A549 (cell line): Measurements from ENCODE around the gene IL17A. TPM values are rescaled to one million over a fixed set of nuclear protein-coding genes. Genes with fewer than 3 reads are reported as not detected.
"Not testable (repeated sequence)": the region's sequence is repeated elsewhere in the genome, so short reads cannot be mapped to it uniquely, and the experiment has no call there.

Experiments used
- ATAC-seq, 2 experiments: fragments of 200-7000 bp in 1 of 2; fragments of >200 bp in 1 of 2; cut with Nextera tagmentation in 1 of 2; cut with Tn5 transposase in 1 of 2; 3 replicates each; pipeline versions ENCODE4 v1.8.0 to v1.9.1; 2018 to 2020; ENCODE audit warnings: mild to moderate bottlenecking in 1 of 2, moderate library complexity in 1 of 2
- CTCF ChIA-PET: fragments of 300-600 bp; sonication (Branson Sonifier 250); formaldehyde crosslinking; extraction: SDS; loops from one replicate; lab custom pipeline; 2021; ENCODE audit warnings: antibody characterized with exemption, inconsistent platforms; lab: Yijun Ruan, JAX
- POLR2A ChIA-PET: fragments of 350-600 bp; formaldehyde crosslinking; extraction: SDS; loops from one replicate; lab custom pipeline; 2021; ENCODE audit warnings: antibody characterized with exemption, inconsistent platforms; lab: Yijun Ruan, JAX
- DNase-seq, 2 experiments: peaks; one replicate each; pipeline versions ENCODE4 v3.0.0 to v3.0.0-alpha.2; 2011 to 2016; ENCODE audit warnings: low read depth in 1 of 2, low spot score in 1 of 2
- FAIRE-seq: peaks from 2 replicates; lab custom pipeline; 2011; peaks lifted over from hg19 to GRCh38; lab: Jason Lieb, UNC
- H3K27ac ChIP-seq, 2 experiments: fragments of >200 bp; sonication (Bioruptor Twin); formaldehyde crosslinking; 3 replicates each; pipeline ENCODE4 v1.5.1; 2016 to 2017
- H3K4me1 ChIP-seq: fragments of >200 bp; sonication (Bioruptor Twin); formaldehyde crosslinking; 3 replicates; pipeline ENCODE4 v1.6.1; 2016
- H3K4me2 ChIP-seq: fragments of >200 bp; sonication (Bioruptor Twin); formaldehyde crosslinking; 3 replicates; pipeline ENCODE4 v1.6.1; 2016
- H3K4me3 ChIP-seq: fragments of >200 bp; sonication (Bioruptor Twin); formaldehyde crosslinking; 3 replicates; pipeline ENCODE4 v1.5.1; 2016
- H3K9me3 ChIP-seq: fragments of >200 bp; sonication (Bioruptor Twin); formaldehyde crosslinking; 3 replicates; pipeline ENCODE4 v1.6.1; 2016
- ATOH8 ChIP-seq: fragments of 250-450 bp; sonication (Bioruptor Pico); IDR thresholded peaks from 2 replicates; pipeline ENCODE4 v1.5.0; 2020; ENCODE audit warnings: low read depth, mild to moderate bottlenecking, moderate library complexity
- EHF ChIP-seq: fragments of 250-450 bp; sonication (Bioruptor Pico); IDR thresholded peaks from 2 replicates; pipeline ENCODE4 v1.5.0; 2020; ENCODE audit warnings: mild to moderate bottlenecking
- EP300 ChIP-seq, 2 experiments: fragments of >200 bp; sonication (Bioruptor Twin); formaldehyde crosslinking; IDR thresholded peaks; 2 replicates in 1 of 2; 3 replicates in 1 of 2; pipeline ENCODE4 v1.6.1; 2016 to 2017
- FOSB ChIP-seq: fragments of 250-450 bp; sonication (Bioruptor Pico); IDR thresholded peaks from 2 replicates; pipeline ENCODE4 v1.5.0; 2020; ENCODE audit warnings: mild to moderate bottlenecking, moderate library complexity
- FOSL2 ChIP-seq, 2 experiments: fragments of 450-650 bp in 1 of 2; fragments of >200 bp in 1 of 2; sonication (Bioruptor Twin) in 1 of 2; formaldehyde crosslinking; IDR thresholded peaks; 2 replicates each; pipeline versions ENCODE4 v1.5.0 to v1.6.1; 2016 to 2020; ENCODE audit warnings: mild to moderate bottlenecking in 1 of 2, moderate library complexity in 1 of 2
- JUN ChIP-seq, 2 experiments: fragments of >200 bp; sonication (Bioruptor Twin); formaldehyde crosslinking; IDR thresholded peaks; 2 replicates in 1 of 2; 3 replicates in 1 of 2; pipeline ENCODE4 v1.6.1; 2016 to 2017
- KDM5A ChIP-seq: fragments of 200-600 bp; sonication (generic); IDR thresholded peaks from 2 replicates; pipeline ENCODE4 v1.6.1; 2016; ENCODE audit warnings: antibody characterized with exemption, mild to moderate bottlenecking
- MAFK ChIP-seq: fragments of 450-650 bp; IDR thresholded peaks from 2 replicates; pipeline ENCODE4 v1.6.1; 2014; ENCODE audit not compliant: partially characterized antibody
- PHF8 ChIP-seq: fragments of 200-600 bp; sonication (generic); IDR thresholded peaks from 2 replicates; pipeline ENCODE4 v1.6.1; 2016; ENCODE audit warnings: low read depth, mild to moderate bottlenecking, antibody characterized with exemption, moderate library complexity, borderline replicate concordance
- RAD21 ChIP-seq, 2 experiments: fragments of >200 bp in 1 of 2; sonication (Bioruptor Twin) in 1 of 2; formaldehyde crosslinking in 1 of 2; IDR thresholded peaks in 1 of 2; conservative IDR thresholded peaks in 1 of 2; 2 replicates in 1 of 2; 3 replicates in 1 of 2; pipeline ENCODE4 v1.6.1; 2012 to 2018; ENCODE audit warnings: inconsistent platforms in 1 of 2
- RARB ChIP-seq: fragments of 250-450 bp; sonication (Bioruptor Pico); IDR thresholded peaks from 2 replicates; pipeline ENCODE4 v1.8.0; 2021; ENCODE audit warnings: mild to moderate bottlenecking, moderate library complexity
- RCOR1 ChIP-seq: fragments of 150-350 bp; IDR thresholded peaks from 2 replicates; pipeline ENCODE4 v1.6.1; 2014; ENCODE audit warnings: antibody characterized with exemption, low read length, low read depth
- RNF2 ChIP-seq: fragments of 200-600 bp; sonication (generic); IDR thresholded peaks from 2 replicates; pipeline ENCODE4 v1.6.1; 2016; ENCODE audit warnings: low read depth, mild to moderate bottlenecking, antibody characterized with exemption, moderate library complexity, borderline replicate concordance
- SREBF2 ChIP-seq: fragments of 450-650 bp; IDR thresholded peaks from 2 replicates; pipeline ENCODE4 v1.6.1; 2014; ENCODE audit warnings: mild to moderate bottlenecking, moderate library complexity
- ZFP36 ChIP-seq: fragments of 450-650 bp; IDR thresholded peaks from 2 replicates; pipeline ENCODE4 v1.6.1; 2014; ENCODE audit warnings: borderline replicate concordance; ENCODE audit not compliant: partially characterized antibody
- WGBS: methylation state at CpG from one replicate; pipeline ENCODE4 v1.1.6; 2017; ENCODE audit errors: missing lambda C conversion rate; 5-methylcytosine and 5-hydroxymethylcytosine counted together
- polyA plus RNA-seq, 4 experiments: library from polyadenylated mRNA; depleted of rRNA in 3 of 4; stranded (reverse); fragments of >200 nt; fragmentation: RNase III in 1 of 4; extraction: RNeasy Plus Mini Kit Qiagen cat#74134 plus additional on column Dnase treatment in 1 of 4; gene quantifications; 2 replicates in 3 of 4; 3 replicates in 1 of 4; pipeline ENCODE4 v1.2.3, GENCODE V29; 2011 to 2017
- TF ChIP-seq, protein P1 (sequence below): fragments of 200-600 bp; sonication (generic); IDR thresholded peaks from 2 replicates; pipeline ENCODE4 v1.6.1; 2016; ENCODE audit warnings: antibody characterized with exemption, mild to moderate bottlenecking, moderate library complexity
- TF ChIP-seq, protein P2 (sequence below): IDR thresholded peaks from 2 replicates; pipeline ENCODE4 v1.6.1; 2012; ENCODE audit warnings: low read depth, borderline replicate concordance

Gene IL17A
- polyA plus RNA-seq, 2 of the 4 experiments (the other 2 are of a cell fraction) = not detected

- TF ChIP-seq, protein P1, sequence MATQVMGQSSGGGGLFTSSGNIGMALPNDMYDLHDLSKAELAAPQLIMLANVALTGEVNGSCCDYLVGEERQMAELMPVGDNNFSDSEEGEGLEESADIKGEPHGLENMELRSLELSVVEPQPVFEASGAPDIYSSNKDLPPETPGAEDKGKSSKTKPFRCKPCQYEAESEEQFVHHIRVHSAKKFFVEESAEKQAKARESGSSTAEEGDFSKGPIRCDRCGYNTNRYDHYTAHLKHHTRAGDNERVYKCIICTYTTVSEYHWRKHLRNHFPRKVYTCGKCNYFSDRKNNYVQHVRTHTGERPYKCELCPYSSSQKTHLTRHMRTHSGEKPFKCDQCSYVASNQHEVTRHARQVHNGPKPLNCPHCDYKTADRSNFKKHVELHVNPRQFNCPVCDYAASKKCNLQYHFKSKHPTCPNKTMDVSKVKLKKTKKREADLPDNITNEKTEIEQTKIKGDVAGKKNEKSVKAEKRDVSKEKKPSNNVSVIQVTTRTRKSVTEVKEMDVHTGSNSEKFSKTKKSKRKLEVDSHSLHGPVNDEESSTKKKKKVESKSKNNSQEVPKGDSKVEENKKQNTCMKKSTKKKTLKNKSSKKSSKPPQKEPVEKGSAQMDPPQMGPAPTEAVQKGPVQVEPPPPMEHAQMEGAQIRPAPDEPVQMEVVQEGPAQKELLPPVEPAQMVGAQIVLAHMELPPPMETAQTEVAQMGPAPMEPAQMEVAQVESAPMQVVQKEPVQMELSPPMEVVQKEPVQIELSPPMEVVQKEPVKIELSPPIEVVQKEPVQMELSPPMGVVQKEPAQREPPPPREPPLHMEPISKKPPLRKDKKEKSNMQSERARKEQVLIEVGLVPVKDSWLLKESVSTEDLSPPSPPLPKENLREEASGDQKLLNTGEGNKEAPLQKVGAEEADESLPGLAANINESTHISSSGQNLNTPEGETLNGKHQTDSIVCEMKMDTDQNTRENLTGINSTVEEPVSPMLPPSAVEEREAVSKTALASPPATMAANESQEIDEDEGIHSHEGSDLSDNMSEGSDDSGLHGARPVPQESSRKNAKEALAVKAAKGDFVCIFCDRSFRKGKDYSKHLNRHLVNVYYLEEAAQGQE = no peak
- TF ChIP-seq RCOR1 (no peak), JUN (IDR thresholded peaks at IDR 0.05) (no peak), RNF2 (no peak), FOSB (CRISPR knock-in tag) (no peak), KDM5A (no peak), PHF8 (no peak), SREBF2 (no peak), RARB (CRISPR knock-in tag) (no peak), EHF (CRISPR knock-in tag) (no peak), EP300 (IDR thresholded peaks at IDR 0.05) (no peak), FOSL2 (IDR thresholded peaks at IDR 0.05) (no peak), FOSL2 (CRISPR knock-in tag; IDR thresholded peaks at IDR 0.05) (no peak), ATOH8 (CRISPR knock-in tag) (no peak), RAD21 (conservative IDR thresholded peaks at IDR 0.05 in 1 of 2, IDR thresholded peaks at IDR 0.05 in 1 of 2) (no peak), ZFP36 (no peak)
- TF ChIP-seq, protein P2, sequence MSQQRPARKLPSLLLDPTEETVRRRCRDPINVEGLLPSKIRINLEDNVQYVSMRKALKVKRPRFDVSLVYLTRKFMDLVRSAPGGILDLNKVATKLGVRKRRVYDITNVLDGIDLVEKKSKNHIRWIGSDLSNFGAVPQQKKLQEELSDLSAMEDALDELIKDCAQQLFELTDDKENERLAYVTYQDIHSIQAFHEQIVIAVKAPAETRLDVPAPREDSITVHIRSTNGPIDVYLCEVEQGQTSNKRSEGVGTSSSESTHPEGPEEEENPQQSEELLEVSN = no peak
- no peak overlapping the region for H3K4me3 ChIP-seq
- no peak for DNase-seq
- ChIA-PET POLR2A (no interaction called here), CTCF (no interaction called here)
- no peak for FAIRE-seq
- H3K9me3 ChIP-seq = no peaks in the 10 kb centered on the region
- H3K27ac ChIP-seq = no peak overlapping the region
- no peak for ATAC-seq
- 12% methylated on average over 3 of the region's 3 CpGs for whole genome bisulfite sequencing
- no peak overlapping the region for H3K4me2 ChIP-seq
- H3K4me1 ChIP-seq = no peaks in the 10 kb centered on the region
Measured at GRCh38 chr6:52191824-52192223, 5.6 kb downstream of the IL17A start.

DNA sequence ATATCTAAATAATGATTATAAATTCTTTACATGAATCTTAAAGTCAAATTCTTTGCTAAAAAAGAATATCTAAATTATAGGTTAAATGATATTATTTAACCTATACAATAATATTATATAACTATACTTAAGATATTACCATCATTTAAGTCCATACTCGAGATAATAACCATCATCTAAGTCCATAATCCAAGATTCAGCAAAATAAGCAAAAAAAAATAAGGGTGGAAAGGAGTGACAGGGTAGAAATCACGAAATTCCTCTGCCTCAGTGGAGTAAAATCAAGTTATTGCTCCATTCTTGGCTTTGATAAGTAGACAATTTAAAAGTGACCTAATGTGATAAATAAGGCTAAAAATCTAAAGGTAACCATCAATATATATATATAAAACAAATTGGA lies 9.7 kb downstream of the IL17A start:
- Histone ChIP-seq H3K4me3 (no peak overlapping the region), H3K27ac (no peak overlapping the region), H3K4me2 (no peak overlapping the region), H3K9me3 (no peaks in the 10 kb centered on the region), H3K4me1 (no peaks in the 10 kb centered on the region)
- no peak for ATAC-seq
- no peak for DNase-seq
- CTCF ChIA-PET = no interaction called here
- no peak for FAIRE-seq
- POLR2A ChIA-PET = no interaction called here
- 4% methylated on average over 2 of the region's 2 CpGs for WGBS
- peak; percentile 13 for TF ChIP-seq MAFK
- no peak for TF ChIP-seq EHF (CRISPR knock-in tag)

DNA sequence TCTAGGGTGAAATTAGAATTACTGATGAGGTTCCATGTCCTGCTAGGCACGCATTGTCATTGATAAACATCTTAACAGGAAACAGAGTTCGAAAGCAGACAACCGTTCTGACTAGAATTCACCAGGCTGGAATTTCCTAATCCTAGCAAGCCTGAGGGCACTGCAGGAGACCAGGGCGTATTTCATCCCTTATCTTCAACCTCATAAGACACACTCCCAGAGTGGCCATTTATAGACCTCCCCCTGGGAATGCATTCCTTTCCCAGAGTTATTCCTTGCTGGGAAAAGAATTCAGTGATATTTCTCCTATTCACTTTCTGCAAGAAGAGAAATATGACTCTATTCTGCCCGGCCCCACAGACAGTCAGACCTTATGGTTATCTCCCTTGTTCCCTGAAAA lies 13.9 kb downstream of the IL17A start:
- DNase-seq, ATAC-seq, FAIRE-seq, H3K9me3 ChIP-seq, H3K4me2 ChIP-seq, H3K4me1 ChIP-seq, H3K4me3 ChIP-seq, CTCF ChIA-PET, H3K27ac ChIP-seq, POLR2A ChIA-PET: not testable (repeated sequence)
- 15% methylated on average over 5 of the region's 5 CpGs for WGBS
